Kasumi-1 (cell line): Measurements from ENCODE around the gene ZNF593OS.

Experiments used
- DNase-seq, 2 experiments: peaks; one replicate each; lab custom pipeline; 2025; lab: John Stamatoyannopoulos, UW

ZNF593OS gene

GRCh38 chr1:26184086-26184485 is 12.5 kb upstream of the ZNF593OS start:
- no peak for DNase-seq

- no peak for DNase-seq
Measured at GRCh38 chr1:26182383-26182696, 10.7 kb upstream of the ZNF593OS start.

GRCh38 chr1:26181586-26182382 is 10.2 kb upstream of the ZNF593OS start:
- DNase-seq: no peak

GRCh38 chr1:26180010-26180506 is 8.4 kb upstream of the ZNF593OS start:
- DNase-seq: no peak

GRCh38 chr1:26177182-26177684 is 5.6 kb upstream of the ZNF593OS start, which contains the start of gene CNKSR1:
TSS of gene CNKSR1 (plus strand) at chr1:26177491. CDS start at chr1:26177548, 57 bp downstream.
- DNase-seq: no peak

- no peak for DNase-seq
Measured at GRCh38 chr1:26175346-26175745, 3.7 kb upstream of the ZNF593OS start.

GRCh38 chr1:26170472-26170821 is 1.2 kb downstream of the ZNF593OS start:
- no peak for DNase-seq

GRCh38 chr1:26169669-26170471 is 1.8 kb downstream of the ZNF593OS start, which contains the start of gene ZNF593:
TSS of gene ZNF593 (plus strand) at chr1:26169908. CDS start at chr1:26169984, 76 bp downstream.
- peak; percentile 87 to 94 for DNase-seq

GRCh38 chr1:26169198-26169554 is 2.5 kb downstream of the ZNF593OS start:
- DNase-seq: no peak

GRCh38 chr1:26168410-26169197 is 3.0 kb downstream of the ZNF593OS start, which contains the start of gene C1orf232:
TSS of gene C1orf232 (minus strand) at chr1:26168963. CDS start at chr1:26168499, 464 bp downstream.
- DNase-seq: no peak

GRCh38 chr1:26166719-26167281 is 4.8 kb downstream of the ZNF593OS start:
- DNase-seq: no peak

- no peak for DNase-seq
Measured at GRCh38 chr1:26164861-26165842, 6.5 kb downstream of the ZNF593OS start.

- DNase-seq: no peak
Measured at GRCh38 chr1:26164036-26164860, 7.4 kb downstream of the ZNF593OS start.

- DNase-seq: no peak
Measured at GRCh38 chr1:26163684-26164035, 8.0 kb downstream of the ZNF593OS start.

- no peak for DNase-seq
Measured at GRCh38 chr1:26162220-26162709, 9.4 kb downstream of the ZNF593OS start.

- peak; percentile 44 to 57 for DNase-seq
Measured at GRCh38 chr1:26161415-26162219, 10.0 kb downstream of the ZNF593OS start.

GRCh38 chr1:26160527-26161414 is 10.9 kb downstream of the ZNF593OS start:
- DNase-seq: no peak

- no peak for DNase-seq
Measured at GRCh38 chr1:26159743-26160039, 11.9 kb downstream of the ZNF593OS start.
